HG03060 (cell line): Measurements from ENCODE around the gene PIGN.
"Not testable (repeated sequence)": the region's sequence is repeated elsewhere in the genome, so short reads cannot be mapped to it uniquely, and the experiment has no call there.

Experiments
- ATAC-seq: cut with Tn5 transposase; IDR thresholded peaks from one replicate; pipeline ENCODE4 v1.9.1; 2021; ENCODE audit warnings: low read depth, moderate number of reproducible peaks; ENCODE audit not compliant: unreplicated experiment

PIGN gene

DNA sequence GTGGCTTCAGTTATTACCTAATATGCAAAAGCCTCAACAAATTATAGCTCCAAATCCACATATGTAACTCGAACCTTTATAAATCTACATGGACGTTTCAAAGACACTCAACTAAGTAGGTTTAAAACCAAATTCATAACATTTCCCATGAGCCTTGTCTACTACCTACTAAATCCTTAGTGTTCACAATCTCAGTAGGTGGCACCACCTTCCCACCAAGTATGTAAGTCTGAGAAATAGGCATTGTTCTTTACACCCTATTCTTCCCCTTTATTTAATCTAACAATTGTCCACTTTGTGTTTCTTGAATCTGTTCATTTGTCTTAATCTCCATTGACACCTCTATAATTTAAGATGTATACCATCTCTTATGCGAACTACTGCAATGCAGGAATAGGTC is 4.6 kb downstream of the PIGN start:
- no peak for ATAC-seq

DNA sequence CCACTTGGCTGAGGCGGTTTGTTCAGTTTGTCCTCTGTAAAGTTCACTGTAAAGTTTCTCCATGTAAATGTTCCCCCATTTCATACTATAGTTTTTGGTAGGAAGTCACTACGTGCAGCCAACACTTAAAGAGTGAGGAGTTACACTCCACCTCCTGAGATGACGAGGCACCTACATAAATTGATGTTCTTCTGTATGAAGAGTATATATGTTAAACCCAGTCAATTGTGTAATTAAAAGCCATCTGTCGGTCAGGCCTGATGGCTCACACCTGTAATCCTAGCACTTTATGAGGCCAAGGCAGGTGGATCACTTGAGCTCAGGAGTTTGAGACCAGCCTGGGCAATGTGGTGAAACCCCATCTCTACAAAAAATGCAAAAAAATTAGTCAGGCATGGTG is 7.6 kb downstream of the PIGN start:
- no peak for ATAC-seq

- ATAC-seq = no peak
Observed at GRCh38 chr18:62177271-62177670, 9.6 kb downstream of the PIGN start.

DNA sequence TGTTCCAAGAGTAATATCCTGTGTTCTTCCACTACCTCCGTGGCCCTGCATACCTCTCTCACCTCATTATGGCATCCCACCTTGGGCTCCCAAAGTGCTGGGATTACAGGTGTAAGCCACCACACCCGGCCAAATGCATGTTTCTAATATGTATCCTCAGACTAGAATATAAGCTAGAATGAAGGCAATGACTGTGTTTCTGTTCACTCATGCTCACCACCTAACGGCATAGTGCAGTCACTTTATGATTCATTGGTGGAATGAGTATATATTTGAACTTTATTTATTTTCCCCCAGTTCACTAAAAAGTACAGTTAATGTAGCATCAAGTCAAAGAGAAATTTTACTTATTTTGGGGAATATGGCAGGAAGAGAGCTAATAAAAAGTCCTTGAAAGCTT is 11.3 kb downstream of the PIGN start:
- no peak for ATAC-seq

DNA sequence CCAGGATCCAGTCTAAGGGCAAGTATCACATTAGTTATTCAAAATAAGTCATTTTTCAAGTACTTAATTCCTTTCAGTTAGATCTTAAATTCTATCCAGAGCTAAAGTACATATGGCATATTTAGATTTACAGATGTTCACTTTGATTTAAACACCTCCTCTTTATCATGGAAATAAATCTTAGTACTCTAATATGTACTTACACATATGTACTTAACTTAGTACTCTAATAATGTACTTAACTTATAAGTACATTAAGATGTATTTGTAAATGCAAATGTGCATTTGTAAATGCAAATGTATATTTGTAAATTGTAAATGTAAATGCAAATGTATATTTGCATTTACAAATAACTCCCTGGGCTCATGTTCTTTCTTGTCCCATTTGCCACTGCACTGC is 14.6 kb downstream of the PIGN start:
- no peak for ATAC-seq

DNA sequence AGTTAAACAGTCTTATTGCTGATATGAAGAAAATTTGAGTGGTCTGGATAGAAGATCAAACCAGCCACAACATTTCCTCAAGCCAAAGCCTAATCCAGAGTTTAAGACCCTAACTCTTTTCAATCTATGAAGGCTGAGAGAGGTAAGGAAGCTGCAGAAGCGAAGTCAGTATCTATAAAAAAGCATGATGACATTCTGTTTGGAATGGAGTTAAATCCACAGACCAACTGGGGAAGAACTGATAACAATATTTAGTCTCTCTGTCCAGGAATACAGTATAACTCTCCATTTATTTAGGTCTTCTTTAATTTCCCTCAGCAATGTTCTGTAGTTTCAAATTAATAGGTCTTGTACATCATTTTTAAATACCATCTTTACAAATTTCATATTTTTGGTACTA is 16.0 kb downstream of the PIGN start:
- no peak for ATAC-seq

GRCh38 chr18:62166524-62166923 is 20.3 kb downstream of the PIGN start:
- ATAC-seq = not testable (repeated sequence)

GRCh38 chr18:62165583-62165982 is 21.3 kb downstream of the PIGN start:
- ATAC-seq = no peak

GRCh38 chr18:62164855-62165487 is 21.9 kb downstream of the PIGN start:
- ATAC-seq = no peak

DNA sequence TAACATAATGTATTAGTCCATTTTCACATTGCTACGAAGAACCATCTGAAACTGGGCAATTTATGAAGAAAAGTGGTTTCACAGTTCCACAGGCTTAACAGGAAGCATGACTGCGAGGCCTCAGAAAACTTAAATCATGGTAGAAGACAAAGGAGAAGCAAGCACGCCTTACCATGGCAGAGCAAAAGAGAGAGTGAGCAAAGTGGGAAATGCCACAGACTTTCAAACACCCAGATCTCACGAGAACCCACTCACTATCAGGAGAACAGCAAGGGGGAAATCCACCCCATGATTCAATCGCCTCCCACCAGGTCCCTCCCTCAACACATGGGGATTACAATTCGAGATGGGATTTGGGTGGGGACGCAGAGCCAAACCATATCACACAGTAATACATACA is 22.5 kb downstream of the PIGN start:
- ATAC-seq = no peak

DNA sequence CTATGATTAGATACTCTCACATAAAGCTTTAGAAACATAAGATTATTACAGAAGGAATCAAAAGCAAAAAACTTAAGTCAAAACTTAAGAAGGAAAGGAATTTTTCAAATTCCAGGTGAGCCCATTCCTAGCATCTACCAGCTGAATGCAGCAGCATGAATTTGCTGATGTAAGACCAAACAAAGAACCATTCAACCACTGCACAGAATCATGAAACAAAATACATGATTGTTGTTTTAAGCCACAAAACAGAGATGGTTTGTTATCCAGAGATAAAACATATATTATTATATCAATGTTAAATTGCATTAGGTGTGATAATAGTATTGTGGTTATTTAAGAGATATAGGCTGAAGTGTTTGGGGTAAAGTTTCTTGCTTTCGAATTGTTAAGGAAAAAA is 29.0 kb downstream of the PIGN start:
- no peak for ATAC-seq

- ATAC-seq = peak; percentile 62
Observed at GRCh38 chr18:62152844-62153243, 34.0 kb downstream of the PIGN start.

DNA sequence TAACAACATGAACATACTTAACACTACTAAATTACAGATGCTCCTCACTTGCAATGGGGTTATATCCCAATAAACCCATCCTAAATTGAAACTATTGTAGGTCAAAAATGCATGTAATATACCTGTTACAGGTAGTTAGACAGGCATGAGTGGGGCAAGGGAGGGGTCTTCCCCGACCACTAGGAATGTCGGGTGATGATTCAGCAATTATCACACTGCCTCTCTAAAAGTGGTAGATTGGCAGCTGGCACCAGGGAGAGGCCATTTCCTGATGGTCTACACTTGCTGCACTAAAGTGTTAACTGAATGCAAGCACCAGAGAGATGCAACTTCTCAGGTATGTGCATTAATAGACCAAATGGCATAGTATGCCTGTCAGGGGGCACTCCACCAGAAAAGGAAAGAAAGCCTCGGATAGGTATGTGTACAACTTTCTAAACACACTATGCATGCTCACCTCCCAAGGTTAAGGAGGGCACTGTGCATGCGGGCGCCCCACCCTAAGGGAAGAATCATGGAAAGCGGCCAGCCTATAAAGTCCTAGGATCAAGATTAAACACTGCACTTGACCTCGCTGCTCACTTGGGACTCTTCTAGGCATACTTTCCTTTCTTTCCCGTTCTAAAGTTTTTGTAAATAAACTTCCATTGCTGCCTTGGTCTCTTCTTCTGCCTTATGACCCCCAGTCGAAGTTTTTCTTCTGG is 35.6 kb downstream of the PIGN start:
- ATAC-seq = no peak

GRCh38 chr18:62144338-62144737 is 42.5 kb downstream of the PIGN start:
- no peak for ATAC-seq

DNA sequence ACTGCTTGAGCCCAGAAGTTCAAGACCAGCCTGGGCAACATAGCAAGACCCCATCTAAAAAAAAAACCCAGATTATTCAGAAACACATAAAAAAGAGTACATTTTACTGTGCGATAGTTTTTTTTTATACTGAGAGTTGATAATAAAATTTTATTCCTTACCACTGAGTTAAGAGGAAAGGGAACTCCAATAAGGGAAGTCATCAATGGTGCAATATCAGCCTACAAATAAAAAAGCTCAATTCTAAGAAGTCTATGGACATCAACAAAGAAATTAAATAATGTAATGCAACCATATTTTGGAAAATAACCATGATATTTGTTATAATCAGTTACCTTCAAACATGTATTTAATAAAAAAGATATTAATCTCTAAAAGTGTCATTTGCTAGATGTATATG is 46.6 kb downstream of the PIGN start:
- no peak for ATAC-seq

DNA sequence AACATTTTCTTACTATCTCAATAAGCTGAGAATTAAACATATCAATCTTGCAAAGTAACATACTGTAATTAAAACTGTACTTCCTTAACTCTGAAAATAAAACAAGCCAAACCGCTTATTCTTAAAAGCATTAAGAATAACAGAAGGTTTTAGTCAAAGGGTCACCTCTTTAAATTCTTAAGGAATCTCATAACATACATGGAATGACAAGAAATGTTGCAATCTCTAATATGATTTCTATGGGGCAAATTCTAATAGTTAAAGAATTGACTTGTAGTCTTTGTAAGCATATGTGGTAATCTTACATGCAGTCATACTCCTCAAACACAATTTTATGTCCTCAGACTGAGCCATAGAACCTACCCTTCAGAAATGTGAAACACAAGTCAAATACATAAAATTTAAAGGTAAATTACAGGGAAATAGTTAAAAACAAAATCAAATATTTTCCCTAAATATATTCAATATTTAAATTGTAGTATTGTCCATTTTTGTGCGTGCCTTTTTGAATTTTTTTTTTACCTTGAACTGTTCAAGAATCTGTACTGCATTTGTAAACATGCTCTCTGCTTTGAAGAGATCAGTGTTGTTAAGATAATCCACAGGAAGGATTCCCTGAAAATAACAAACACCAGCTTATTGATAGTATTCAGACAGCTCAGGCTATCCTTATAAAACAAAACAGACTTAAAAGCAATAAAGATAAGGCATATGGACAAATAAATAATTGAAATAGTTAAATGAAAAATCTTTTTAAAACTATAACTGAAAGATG is 48.2 kb downstream of the PIGN start:
- ATAC-seq = no peak

DNA sequence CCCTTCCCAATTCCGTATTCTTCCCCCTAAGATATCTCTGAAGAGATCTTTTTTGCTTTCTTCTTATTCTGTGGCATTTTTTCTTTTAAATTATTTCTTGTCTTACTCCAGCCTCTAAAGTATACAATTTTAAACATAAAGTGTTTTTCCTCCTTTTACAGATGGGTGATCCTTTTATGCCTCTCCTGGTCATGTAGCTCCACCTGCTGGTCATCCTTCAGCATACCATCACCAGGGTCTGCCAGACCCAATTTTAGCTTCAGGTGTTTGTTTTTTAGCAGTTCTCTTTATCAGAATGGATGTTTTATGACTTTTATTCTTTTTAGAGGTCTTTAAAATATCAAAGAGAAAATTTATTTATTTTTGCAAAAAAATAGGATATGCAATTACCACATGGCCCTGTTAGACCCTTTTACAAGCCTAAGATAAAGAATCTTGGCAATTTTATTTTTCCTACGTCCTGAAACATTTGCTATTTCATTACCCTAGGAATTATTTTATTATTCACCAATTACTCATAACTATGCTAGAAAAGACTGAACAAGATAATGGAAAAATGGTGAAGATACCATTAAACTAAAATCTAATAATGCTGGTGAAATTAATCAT is 55.5 kb downstream of the PIGN start:
- ATAC-seq = no peak

DNA sequence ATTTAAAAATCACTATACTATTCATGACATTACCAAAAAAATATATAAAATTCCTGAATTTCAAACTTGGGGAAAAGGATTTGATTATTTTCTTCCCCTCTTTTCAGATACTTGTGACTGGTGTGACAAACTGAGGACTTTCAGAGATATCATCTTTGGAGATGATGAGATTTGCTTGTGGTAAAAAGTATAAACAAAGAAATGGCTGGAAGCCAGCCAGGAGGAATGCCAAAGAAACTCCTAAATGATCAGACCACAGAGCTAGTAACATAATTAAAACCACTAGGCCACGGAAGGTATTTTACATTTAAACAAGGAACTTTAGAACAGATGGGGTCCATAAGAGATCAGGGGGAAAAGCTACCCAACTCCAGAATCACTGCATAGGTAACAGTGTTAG is 58.7 kb downstream of the PIGN start:
- ATAC-seq = no peak

DNA sequence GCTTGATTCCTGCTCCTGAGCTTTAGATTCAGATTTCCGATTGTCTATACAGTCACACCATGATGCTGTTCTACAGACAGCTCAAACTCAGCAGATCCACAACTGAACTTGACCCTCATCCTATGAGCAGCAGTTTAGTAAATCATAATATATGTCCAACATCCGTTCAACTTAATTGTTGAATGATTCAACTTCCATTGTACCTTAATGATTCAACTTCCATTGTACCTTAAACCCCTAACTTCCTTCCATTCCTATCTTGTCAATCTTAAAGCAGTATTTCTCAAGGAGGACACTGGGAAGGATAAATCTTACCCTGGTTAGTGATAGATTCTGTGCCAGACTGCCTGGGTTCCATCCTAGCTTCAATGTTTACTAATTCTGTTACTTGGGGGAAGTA is 60.1 kb downstream of the PIGN start:
- ATAC-seq = no peak

DNA sequence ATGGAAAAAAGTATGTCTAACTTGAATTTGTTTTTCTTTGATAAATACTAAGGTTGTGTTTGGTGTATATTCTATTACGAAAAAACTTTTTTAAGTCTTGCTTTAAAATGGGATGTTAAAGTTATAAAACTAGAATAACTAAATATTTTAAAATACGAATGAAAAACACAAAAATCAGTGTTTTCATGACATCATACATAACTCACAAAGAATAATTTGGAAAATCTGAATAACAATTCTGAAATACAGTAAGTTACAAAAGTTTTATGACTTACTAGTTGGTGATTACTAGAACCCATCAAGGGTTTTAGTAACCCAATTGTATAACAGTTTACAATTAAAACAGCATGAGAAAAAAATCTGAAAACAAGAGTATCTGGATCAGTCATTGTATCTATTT is 61.2 kb downstream of the PIGN start:
- ATAC-seq = no peak

DNA sequence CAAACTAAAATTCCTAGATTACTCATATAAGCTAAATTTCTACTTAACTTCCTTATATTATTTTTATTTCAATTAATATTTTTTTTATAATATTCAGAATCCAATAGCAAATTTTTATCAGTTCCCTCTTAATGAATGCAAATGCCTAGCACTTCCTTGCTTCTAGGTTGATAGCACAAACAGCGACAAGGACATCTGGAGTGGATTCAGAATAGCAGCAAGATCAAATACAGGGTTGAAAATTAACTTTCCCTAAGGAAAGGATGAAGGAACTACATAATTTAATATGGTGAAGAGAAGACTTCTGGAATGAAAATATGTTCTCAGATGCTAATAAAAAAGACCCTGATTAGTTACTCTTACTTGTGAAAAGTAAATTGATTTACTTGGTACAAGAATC is 64.5 kb downstream of the PIGN start:
- ATAC-seq = no peak
